HepG2 (cell line): ENCODE data around the gene LIPC. TPM values are rescaled to one million over a fixed set of nuclear protein-coding genes. Genes with fewer than 3 reads are reported as not detected.

Source experiments
- FOSL2 ChIP-seq: sonication (generic); formaldehyde crosslinking; IDR thresholded peaks from 2 replicates; pipeline ENCODE4 v1.4.0; 2020; ENCODE audit warnings: missing genetic modification reagents
- FOXP1 ChIP-seq, 2 experiments: fragments of 450-650 bp in 1 of 2; IDR thresholded peaks; 2 replicates each; pipeline ENCODE4 v1.6.1; 2017 to 2018; ENCODE audit warnings: antibody characterized with exemption in 1 of 2
- GATA4 ChIP-seq: sonication (generic); IDR thresholded peaks from 2 replicates; pipeline ENCODE4 v1.6.1; 2016; ENCODE audit warnings: antibody characterized with exemption, low read depth, borderline replicate concordance
- JUNB ChIP-seq: sonication (generic); formaldehyde crosslinking; IDR thresholded peaks from 2 replicates; pipeline ENCODE4 v1.8.0; 2022; ENCODE audit warnings: missing genetic modification reagents, mild to moderate bottlenecking, borderline replicate concordance
- LCORL ChIP-seq, 2 experiments: fragments of 450-650 bp in 1 of 2; sonication (generic) in 1 of 2; formaldehyde crosslinking in 1 of 2; IDR thresholded peaks; 2 replicates each; pipeline versions ENCODE4 v1.5.0 to v1.6.1; 2017 to 2020; ENCODE audit warnings: antibody characterized with exemption in 1 of 2, missing genetic modification reagents in 1 of 2
- MEF2D ChIP-seq: sonication (generic); formaldehyde crosslinking; IDR thresholded peaks from 2 replicates; pipeline ENCODE4 v1.5.1; 2020; ENCODE audit warnings: mild to moderate bottlenecking, missing genetic modification reagents
- MIER2 ChIP-seq: IDR thresholded peaks from 2 replicates; pipeline ENCODE4 v1.6.1; 2016; ENCODE audit warnings: missing biosample characterization, missing genetic modification reagents
- NFYB ChIP-seq: sonication (generic); formaldehyde crosslinking; IDR thresholded peaks from 2 replicates; pipeline ENCODE4 v1.4.0; 2020; ENCODE audit warnings: missing genetic modification reagents
- PAXIP1 ChIP-seq: sonication (generic); formaldehyde crosslinking; conservative IDR thresholded peaks from 2 replicates; pipeline ENCODE4 v1.4.0; 2020; ENCODE audit warnings: mild to moderate bottlenecking, missing genetic modification reagents, moderate library complexity
- PCBP1 ChIP-seq: fragments of 200-400 bp; formaldehyde crosslinking; IDR thresholded peaks from 2 replicates; pipeline ENCODE4 v1.6.1; 2017; ENCODE audit warnings: mild to moderate bottlenecking, low read depth, low read length, borderline replicate concordance
- PCBP2 ChIP-seq: fragments of 200-400 bp; formaldehyde crosslinking; optimal IDR thresholded peaks from 2 replicates; pipeline ENCODE3; 2018; ENCODE audit warnings: low read length, low read depth; ENCODE audit not compliant: poor library complexity, severe bottlenecking
- RAD21 ChIP-seq: fragments of 450-650 bp; formaldehyde crosslinking; IDR thresholded peaks from 2 replicates; pipeline ENCODE4 v1.5.0; 2020; ENCODE audit warnings: mild to moderate bottlenecking
- REST ChIP-seq, 2 experiments: IDR thresholded peaks; 2 replicates each; pipeline ENCODE4 v1.6.1; 2011 to 2012; ENCODE audit warnings: low read length in 2 of 2, borderline replicate concordance in 1 of 2, low read depth in 1 of 2, mild to moderate bottlenecking in 1 of 2, moderate library complexity in 1 of 2
- SRSF4 ChIP-seq: fragments of 200-400 bp; formaldehyde crosslinking; IDR thresholded peaks from one replicate; pipeline ENCODE4 v1.6.1; 2018; ENCODE audit warnings: mild to moderate bottlenecking, low read depth, low read length, moderate library complexity; ENCODE audit not compliant: poor library complexity, severe bottlenecking
- TEF ChIP-seq: sonication (generic); formaldehyde crosslinking; IDR thresholded peaks from 2 replicates; pipeline ENCODE4 v1.5.0; 2020; ENCODE audit warnings: missing genetic modification reagents
- ZNF33A ChIP-seq: sonication (generic); formaldehyde crosslinking; IDR thresholded peaks from 2 replicates; pipeline ENCODE4 v1.5.1; 2020; ENCODE audit warnings: missing genetic modification reagents, mild to moderate bottlenecking, moderate library complexity, borderline replicate concordance
- ZNF574 ChIP-seq: sonication (generic); formaldehyde crosslinking; IDR thresholded peaks from 2 replicates; pipeline ENCODE4 v1.4.0; 2020; ENCODE audit warnings: missing genetic modification reagents
- polyA plus RNA-seq, 8 experiments: library from polyadenylated mRNA; depleted of rRNA in 3 of 8; stranded (reverse) in 7 of 8; unstranded in 1 of 8; fragments of >200 nt; fragmentation: Illumina TruSeq in 4 of 8; extraction: Trizol in 4 of 8; gene quantifications; 2 replicates each; pipeline versions ENCODE4 v1.2.1 to v1.2.3, GENCODE V29; 2011 to 2016; ENCODE audit warnings: low read depth in 4 of 8, missing spikeins in 1 of 8, mixed read lengths in 1 of 8; ENCODE audit not compliant: insufficient read depth in 1 of 8
- total RNA-seq, 5 experiments: library from RNA; depleted of rRNA; stranded (reverse); fragments of >200 nt; fragmentation: Illumina TruSeq; extraction: Trizol; gene quantifications; 2 replicates each; pipeline ENCODE4 v1.2.3, GENCODE V29; 2016; ENCODE audit warnings: low read depth in 1 of 5

The LIPC gene
- total and polyA plus RNA-seq, 2 of the 13 experiments (the other 11 are each of a cell fraction or from before 2014, with no cell fraction given): 26.0 to 38.0 TPM

- TF ChIP-seq MEF2D (CRISPR knock-in tag) (no peak), PCBP2 (no peak), FOSL2 (CRISPR knock-in tag) (peak; percentile 98), JUNB (peak; percentile 88), REST (IDR thresholded peaks at IDR 0.05; ENCODE audit: borderline replicate concordance in 1 of 2, low read depth in 1 of 2, low read length in 2 of 2) (no peak), GATA4 (no peak), ZNF33A (no peak), FOXP1 (IDR thresholded peaks at IDR 0.05) (no peak), FOXP1 (CRISPR knock-in tag; IDR thresholded peaks at IDR 0.05) (peak; percentile 15; the same call in 1 of the 2 replicates), PAXIP1 (CRISPR knock-in tag) (peak; percentile 44; the same call in 1 of the 2 replicates), NFYB (CRISPR knock-in tag) (no peak), RAD21 (CRISPR knock-in tag) (no peak), LCORL (IDR thresholded peaks at IDR 0.05) (peak; percentile 84; the same call in 1 of the 2 replicates), LCORL (CRISPR knock-in tag; IDR thresholded peaks at IDR 0.05) (peak; percentile 87), PCBP1 (no peak), TEF (CRISPR knock-in tag) (no peak), ZNF574 (CRISPR knock-in tag) (no peak), MIER2 (CRISPR knock-in tag) (no peak), SRSF4 (no peak)
These were observed 37.9 kb downstream of the LIPC start (continued) for GRCh38 chr15:58469432-58470353.
